Measurements from ENCODE around the gene CORIN. TPM values are rescaled to one million over a fixed set of nuclear protein-coding genes. Genes with fewer than 3 reads are reported as not detected.

CORIN gene
- total RNA-seq, 1 experiment from 2014 or later: not detected

DNA sequence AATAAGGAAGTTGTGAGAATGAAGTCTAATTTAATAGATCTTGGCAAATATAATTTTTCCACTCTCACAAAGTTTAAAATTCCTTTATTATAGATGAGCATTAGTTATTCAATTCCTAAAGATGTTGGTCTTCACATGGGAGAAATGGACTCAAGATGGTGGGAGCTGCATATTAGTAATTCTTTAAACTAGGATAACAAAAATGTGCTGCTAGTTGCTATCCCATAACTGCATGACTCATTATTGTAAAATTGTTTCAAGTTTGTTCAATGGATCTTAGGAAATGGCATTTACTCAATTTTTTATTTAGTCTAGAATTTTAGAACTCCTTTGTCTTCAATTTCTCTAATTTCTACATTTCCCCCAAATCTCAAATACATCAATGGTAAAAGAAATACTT lies 197.0 kb downstream of the CORIN start:
- ChIA-PET CTCF (no interaction called here), POLR2A (ENCODE audit: low non-redundant PET) (no interaction called here)
- Histone ChIP-seq H3K9me3 (ENCODE audit: low read depth, low read length, poor library complexity, severe bottlenecking) (no peaks in the 10 kb centered on the region), H3K27me3 (replicated peaks; ENCODE audit: insufficient read depth, low read depth, low read length, poor library complexity) (no peaks in the 10 kb centered on the region), H3K27ac (ENCODE audit: low read depth, low read length, poor library complexity, severe bottlenecking) (no peak overlapping the region), H3K4me1 (ENCODE audit: insufficient read depth, low read length, poor library complexity, severe bottlenecking) (peaks cover 31% of the 10 kb centered on the region), H3K4me3 (ENCODE audit: low read depth, low read length, poor library complexity, severe bottlenecking) (no peak overlapping the region), H3K36me3 (ENCODE audit: insufficient read depth, low read length, poor library complexity, severe bottlenecking) (no peaks in the 10 kb centered on the region)
- intact Hi-C loops (cut with micrococcal nuclease; ENCODE audit: unreplicated experiment): no loop called here
- DNase-seq (ENCODE audit: low spot score): no peak
- no peak for TF ChIP-seq EZH2 (IDR thresholded peaks at IDR 0.05; ENCODE audit: borderline replicate concordance, low read depth, low read length, poor library complexity, severe bottlenecking)
- TF ChIP-seq, protein P1, sequence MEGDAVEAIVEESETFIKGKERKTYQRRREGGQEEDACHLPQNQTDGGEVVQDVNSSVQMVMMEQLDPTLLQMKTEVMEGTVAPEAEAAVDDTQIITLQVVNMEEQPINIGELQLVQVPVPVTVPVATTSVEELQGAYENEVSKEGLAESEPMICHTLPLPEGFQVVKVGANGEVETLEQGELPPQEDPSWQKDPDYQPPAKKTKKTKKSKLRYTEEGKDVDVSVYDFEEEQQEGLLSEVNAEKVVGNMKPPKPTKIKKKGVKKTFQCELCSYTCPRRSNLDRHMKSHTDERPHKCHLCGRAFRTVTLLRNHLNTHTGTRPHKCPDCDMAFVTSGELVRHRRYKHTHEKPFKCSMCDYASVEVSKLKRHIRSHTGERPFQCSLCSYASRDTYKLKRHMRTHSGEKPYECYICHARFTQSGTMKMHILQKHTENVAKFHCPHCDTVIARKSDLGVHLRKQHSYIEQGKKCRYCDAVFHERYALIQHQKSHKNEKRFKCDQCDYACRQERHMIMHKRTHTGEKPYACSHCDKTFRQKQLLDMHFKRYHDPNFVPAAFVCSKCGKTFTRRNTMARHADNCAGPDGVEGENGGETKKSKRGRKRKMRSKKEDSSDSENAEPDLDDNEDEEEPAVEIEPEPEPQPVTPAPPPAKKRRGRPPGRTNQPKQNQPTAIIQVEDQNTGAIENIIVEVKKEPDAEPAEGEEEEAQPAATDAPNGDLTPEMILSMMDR (conservative IDR thresholded peaks at IDR 0.05; ENCODE audit: low read depth, low read length): no peak
- BruUV-seq (replicated peaks): no TSS peak

DNA sequence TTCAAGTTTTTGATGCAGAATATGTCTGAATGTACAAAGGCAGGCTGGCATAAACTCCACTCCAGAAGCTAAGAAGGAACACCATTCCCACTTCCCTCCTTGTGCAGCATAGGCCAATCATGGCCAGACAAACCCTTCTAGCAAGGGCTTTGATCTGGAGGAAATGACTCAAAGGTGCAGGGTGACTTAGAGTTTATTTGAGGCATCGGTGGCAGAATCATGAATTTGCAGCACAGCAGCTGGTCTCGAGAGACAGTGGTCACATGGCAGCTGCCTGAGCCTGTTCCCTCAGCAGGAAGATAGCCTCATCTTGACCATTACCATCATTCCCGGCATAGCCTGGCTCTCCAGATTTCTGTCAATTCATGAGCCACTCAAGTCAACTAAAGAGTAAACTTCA lies 198.3 kb downstream of the CORIN start:
- CTCF ChIA-PET: no interaction called here
- Histone ChIP-seq H3K36me3 (ENCODE audit: insufficient read depth, low read length, poor library complexity, severe bottlenecking) (no peaks in the 10 kb centered on the region), H3K27ac (ENCODE audit: low read depth, low read length, poor library complexity, severe bottlenecking) (no peak overlapping the region), H3K4me1 (ENCODE audit: insufficient read depth, low read length, poor library complexity, severe bottlenecking) (peaks cover 31% of the 10 kb centered on the region), H3K27me3 (replicated peaks; ENCODE audit: insufficient read depth, low read depth, low read length, poor library complexity) (no peaks in the 10 kb centered on the region), H3K4me3 (ENCODE audit: low read depth, low read length, poor library complexity, severe bottlenecking) (no peak overlapping the region), H3K9me3 (ENCODE audit: low read depth, low read length, poor library complexity, severe bottlenecking) (no peaks in the 10 kb centered on the region)
- no peak for TF ChIP-seq EZH2 (IDR thresholded peaks at IDR 0.05; ENCODE audit: borderline replicate concordance, low read depth, low read length, poor library complexity, severe bottlenecking)
- TF ChIP-seq, protein P1 (conservative IDR thresholded peaks at IDR 0.05; ENCODE audit: low read depth, low read length): no peak
- BruUV-seq (replicated peaks): no TSS peak
- intact Hi-C loops (cut with micrococcal nuclease; ENCODE audit: unreplicated experiment): no loop called here
- POLR2A ChIA-PET (ENCODE audit: low non-redundant PET): no interaction called here
- no peak for DNase-seq (ENCODE audit: low spot score)

DNA sequence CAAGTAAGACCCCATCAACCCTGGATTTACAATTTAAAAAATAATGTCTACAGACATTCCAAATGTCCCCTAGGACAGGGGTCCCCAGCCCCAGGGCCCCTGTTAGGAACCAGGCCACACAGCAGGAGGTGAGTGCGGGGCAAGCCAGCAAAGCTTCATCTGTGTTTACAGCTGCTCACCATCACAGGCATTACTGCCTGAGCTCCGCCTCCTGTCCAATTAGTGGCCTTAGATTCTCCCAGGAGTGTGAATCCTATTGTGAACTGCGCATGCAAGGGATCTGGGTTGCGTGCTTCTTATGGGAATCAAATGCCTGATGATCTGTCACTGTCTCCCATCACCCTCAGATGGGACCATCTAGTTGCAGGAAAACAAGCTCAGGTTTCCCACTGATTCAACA lies 206.7 kb downstream of the CORIN start:
- no peaks in the 10 kb centered on the region for H3K36me3 ChIP-seq (ENCODE audit: insufficient read depth, low read length, poor library complexity, severe bottlenecking)
- no peak for TF ChIP-seq EZH2 (IDR thresholded peaks at IDR 0.05; ENCODE audit: borderline replicate concordance, low read depth, low read length, poor library complexity, severe bottlenecking)
- TF ChIP-seq, protein P1 (conservative IDR thresholded peaks at IDR 0.05; ENCODE audit: low read depth, low read length): no peak
- CTCF ChIA-PET: no interaction called here

More for the DNA sequence above, 206.7 kb downstream of the CORIN start:
- Histone ChIP-seq H3K27me3 (replicated peaks; ENCODE audit: insufficient read depth, low read depth, low read length, poor library complexity) (no peaks in the 10 kb centered on the region), H3K4me3 (ENCODE audit: low read depth, low read length, poor library complexity, severe bottlenecking) (no peak overlapping the region), H3K4me1 (ENCODE audit: insufficient read depth, low read length, poor library complexity, severe bottlenecking) (no peaks in the 10 kb centered on the region), H3K9me3 (ENCODE audit: low read depth, low read length, poor library complexity, severe bottlenecking) (no peaks in the 10 kb centered on the region), H3K27ac (ENCODE audit: low read depth, low read length, poor library complexity, severe bottlenecking) (no peak overlapping the region)
- no peak for DNase-seq (ENCODE audit: low spot score)
- POLR2A ChIA-PET (ENCODE audit: low non-redundant PET): no interaction called here
- BruUV-seq (replicated peaks): no TSS peak
- intact Hi-C loops (cut with micrococcal nuclease; ENCODE audit: unreplicated experiment): no loop called here

All from A673 (cell line).